ENCODE measurements around the gene C10orf71. TPM values are rescaled to one million over a fixed set of nuclear protein-coding genes. Genes with fewer than 3 reads are reported as not detected.
A peak's percentile ranks its signal among the peaks of the same experiment; 100 is the strongest.

Gene C10orf71
- total and polyA plus RNA-seq, 4 donors, result not detected

DNA sequence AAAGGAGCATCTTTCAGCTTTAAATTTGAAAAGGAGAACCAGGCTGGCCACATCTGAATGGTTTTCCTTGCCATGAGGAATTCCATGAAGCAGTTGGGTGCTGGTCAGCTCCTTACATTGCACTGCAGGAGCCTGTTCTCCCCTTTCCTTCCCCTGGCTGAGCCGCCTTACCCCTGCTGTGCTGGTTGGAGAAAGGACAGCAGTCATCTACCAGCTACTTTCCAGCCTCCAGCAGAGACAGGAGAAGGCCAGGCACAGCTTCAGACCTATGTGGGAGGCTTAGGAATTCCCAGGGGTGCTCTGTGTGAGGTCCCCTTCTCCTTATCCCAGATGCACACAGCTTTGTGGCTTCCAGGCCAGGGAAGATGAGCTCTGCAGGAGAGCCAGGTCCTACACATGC lies 4.7 kb downstream of the C10orf71 start:
- 79 to 95% methylated on average over 1 of the region's 1 CpG for WGBS, 2 donors
- H3K36me3 ChIP-seq (ENCODE audit: control insufficient read depth in 4 of 4, insufficient read depth in 4 of 4, low read length in 4 of 4), result no peaks in the 10 kb centered on the region
- no peak for ATAC-seq (ENCODE audit: insufficient read depth, low FRiP score)

GRCh38 chr10:49304137-49304536 lies 5.2 kb downstream of the C10orf71 start:
- H3K4me3 ChIP-seq, result no peak overlapping the region
- H3K9me3 ChIP-seq (ENCODE audit: control insufficient read depth in 4 of 4, insufficient read depth in 3 of 4, low read length in 3 of 4), result peaks cover 0 to 3% (median 1%) of the 10 kb centered on the region in 4 donors
- ATAC-seq (ENCODE audit: insufficient read depth, low FRiP score) (no peak), DNase-seq (no peak)
- peaks cover 0 to 16% (median 0%) of the 10 kb centered on the region in 3 donors for H3K27me3 ChIP-seq (ENCODE audit: control insufficient read depth in 3 of 3, insufficient read depth in 3 of 3, low read length in 2 of 3)
- H3K36me3 ChIP-seq (ENCODE audit: control insufficient read depth in 4 of 4, insufficient read depth in 4 of 4, low read length in 4 of 4), result no peaks in the 10 kb centered on the region
- peak overlapping the region in 1 of 2 donors; percentile 12 for H3K27ac ChIP-seq (ENCODE audit: low read depth in 1 of 2, low read length in 1 of 2)
- H3K9ac ChIP-seq (ENCODE audit: insufficient read depth in 1 of 2, low read length in 2 of 2), result no peak overlapping the region
- 91 to 92% methylated on average over 5 of the region's 5 CpGs for WGBS, 2 donors
- TF ChIP-seq, protein P1, sequence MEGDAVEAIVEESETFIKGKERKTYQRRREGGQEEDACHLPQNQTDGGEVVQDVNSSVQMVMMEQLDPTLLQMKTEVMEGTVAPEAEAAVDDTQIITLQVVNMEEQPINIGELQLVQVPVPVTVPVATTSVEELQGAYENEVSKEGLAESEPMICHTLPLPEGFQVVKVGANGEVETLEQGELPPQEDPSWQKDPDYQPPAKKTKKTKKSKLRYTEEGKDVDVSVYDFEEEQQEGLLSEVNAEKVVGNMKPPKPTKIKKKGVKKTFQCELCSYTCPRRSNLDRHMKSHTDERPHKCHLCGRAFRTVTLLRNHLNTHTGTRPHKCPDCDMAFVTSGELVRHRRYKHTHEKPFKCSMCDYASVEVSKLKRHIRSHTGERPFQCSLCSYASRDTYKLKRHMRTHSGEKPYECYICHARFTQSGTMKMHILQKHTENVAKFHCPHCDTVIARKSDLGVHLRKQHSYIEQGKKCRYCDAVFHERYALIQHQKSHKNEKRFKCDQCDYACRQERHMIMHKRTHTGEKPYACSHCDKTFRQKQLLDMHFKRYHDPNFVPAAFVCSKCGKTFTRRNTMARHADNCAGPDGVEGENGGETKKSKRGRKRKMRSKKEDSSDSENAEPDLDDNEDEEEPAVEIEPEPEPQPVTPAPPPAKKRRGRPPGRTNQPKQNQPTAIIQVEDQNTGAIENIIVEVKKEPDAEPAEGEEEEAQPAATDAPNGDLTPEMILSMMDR (IDR thresholded peaks at IDR 0.05; ENCODE audit: control extremely low read depth, extremely low read depth), result no peak
- H3K4me1 ChIP-seq (ENCODE audit: control insufficient read depth in 5 of 5, insufficient read depth in 5 of 5, low read length in 5 of 5), result peaks cover 0 to 8% (median 0%) of the 10 kb centered on the region in 5 donors

More for the DNA sequence above, 4.7 kb downstream of the C10orf71 start:
- Histone ChIP-seq H3K4me1 (ENCODE audit: control insufficient read depth in 5 of 5, insufficient read depth in 5 of 5, low read length in 5 of 5) (peaks cover 0 to 8% (median 0%) of the 10 kb centered on the region in 5 donors), H3K27ac (ENCODE audit: low read depth in 1 of 2, low read length in 1 of 2) (peak overlapping the region in 1 of 2 donors; percentile 12), H3K9ac (ENCODE audit: insufficient read depth in 1 of 2, low read length in 2 of 2) (no peak overlapping the region), H3K4me3 (no peak overlapping the region), H3K9me3 (ENCODE audit: control insufficient read depth in 4 of 4, insufficient read depth in 3 of 4, low read length in 3 of 4) (no peaks in the 10 kb centered on the region), H3K27me3 (ENCODE audit: control insufficient read depth in 3 of 3, insufficient read depth in 3 of 3, low read length in 2 of 3) (peaks cover 0 to 16% (median 0%) of the 10 kb centered on the region in 3 donors)
- TF ChIP-seq, protein P1 (IDR thresholded peaks at IDR 0.05; ENCODE audit: control extremely low read depth, extremely low read depth), result no peak
- no peak for DNase-seq

GRCh38 chr10:49307921-49308320 lies 9.0 kb downstream of the C10orf71 start:
- no peak overlapping the region for H3K9ac ChIP-seq (ENCODE audit: insufficient read depth in 1 of 2, low read length in 2 of 2)
- peaks cover 0 to 13% (median 0%) of the 10 kb centered on the region in 5 donors for H3K4me1 ChIP-seq (ENCODE audit: control insufficient read depth in 5 of 5, insufficient read depth in 5 of 5, low read length in 5 of 5)
- no peak overlapping the region for H3K27ac ChIP-seq (ENCODE audit: low read depth in 1 of 2, low read length in 1 of 2)
- WGBS, 2 donors, result 94 to 97% methylated on average over 1 of the region's 1 CpG
- H3K9me3 ChIP-seq (ENCODE audit: control insufficient read depth in 4 of 4, insufficient read depth in 3 of 4, low read length in 3 of 4), result peaks cover 0 to 5% (median 1%) of the 10 kb centered on the region in 4 donors
- no peaks in the 10 kb centered on the region for H3K36me3 ChIP-seq (ENCODE audit: control insufficient read depth in 4 of 4, insufficient read depth in 4 of 4, low read length in 4 of 4)
- DNase-seq (no peak), ATAC-seq (ENCODE audit: insufficient read depth, low FRiP score) (no peak)
- H3K27me3 ChIP-seq (ENCODE audit: control insufficient read depth in 3 of 3, insufficient read depth in 3 of 3, low read length in 2 of 3), result peaks cover 0 to 15% (median 0%) of the 10 kb centered on the region in 3 donors
- TF ChIP-seq, protein P1 (IDR thresholded peaks at IDR 0.05; ENCODE audit: control extremely low read depth, extremely low read depth), result no peak
- H3K4me3 ChIP-seq, result no peak overlapping the region

DNA sequence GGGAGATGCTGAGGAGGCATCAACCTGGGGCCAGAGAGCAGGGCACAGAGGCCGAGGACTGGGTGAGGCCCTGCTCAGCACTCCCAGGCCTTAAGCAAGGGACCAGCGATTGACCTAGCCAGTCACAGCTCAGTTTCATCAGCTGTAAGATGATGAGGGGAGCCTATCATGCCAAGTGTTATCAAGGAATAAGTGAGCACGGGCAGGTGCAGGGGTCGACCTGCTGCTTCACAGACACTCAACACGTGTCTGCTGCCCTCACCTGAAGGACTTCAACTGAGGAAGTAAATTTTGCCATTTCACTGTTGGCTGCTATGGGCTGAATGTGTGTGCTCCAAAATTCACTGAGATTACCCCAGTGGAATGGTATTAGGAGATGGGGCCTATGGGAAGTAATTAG lies 9.9 kb downstream of the C10orf71 start:
- peaks cover 0 to 13% (median 0%) of the 10 kb centered on the region in 5 donors for H3K4me1 ChIP-seq (ENCODE audit: control insufficient read depth in 5 of 5, insufficient read depth in 5 of 5, low read length in 5 of 5)
- H3K27me3 ChIP-seq (ENCODE audit: control insufficient read depth in 3 of 3, insufficient read depth in 3 of 3, low read length in 2 of 3), result peaks cover 0 to 11% (median 0%) of the 10 kb centered on the region in 3 donors
- WGBS, 2 donors, result 95 to 97% methylated on average over 5 of the region's 5 CpGs
- DNase-seq (no peak), ATAC-seq (ENCODE audit: insufficient read depth, low FRiP score) (no peak)
- no peak overlapping the region for H3K27ac ChIP-seq (ENCODE audit: low read depth in 1 of 2, low read length in 1 of 2)
- H3K36me3 ChIP-seq (ENCODE audit: control insufficient read depth in 4 of 4, insufficient read depth in 4 of 4, low read length in 4 of 4), result no peaks in the 10 kb centered on the region
- no peak overlapping the region for H3K9ac ChIP-seq (ENCODE audit: insufficient read depth in 1 of 2, low read length in 2 of 2)
- H3K4me3 ChIP-seq, result no peak overlapping the region
- TF ChIP-seq, protein P1 (IDR thresholded peaks at IDR 0.05; ENCODE audit: control extremely low read depth, extremely low read depth), result no peak
- H3K9me3 ChIP-seq (ENCODE audit: control insufficient read depth in 4 of 4, insufficient read depth in 3 of 4, low read length in 3 of 4), result peaks cover 0 to 6% (median 1%) of the 10 kb centered on the region in 4 donors
